ENCODE data around the gene VPREB1. TPM values are rescaled to one million over a fixed set of nuclear protein-coding genes. Genes with fewer than 3 reads are reported as not detected.
"Not testable (repeated sequence)": the region's sequence is repeated elsewhere in the genome, so short reads cannot be mapped to it uniquely, and the experiment has no call there.

The VPREB1 gene
- total RNA-seq, 1 donor from 2014 or later, result not detected

DNA sequence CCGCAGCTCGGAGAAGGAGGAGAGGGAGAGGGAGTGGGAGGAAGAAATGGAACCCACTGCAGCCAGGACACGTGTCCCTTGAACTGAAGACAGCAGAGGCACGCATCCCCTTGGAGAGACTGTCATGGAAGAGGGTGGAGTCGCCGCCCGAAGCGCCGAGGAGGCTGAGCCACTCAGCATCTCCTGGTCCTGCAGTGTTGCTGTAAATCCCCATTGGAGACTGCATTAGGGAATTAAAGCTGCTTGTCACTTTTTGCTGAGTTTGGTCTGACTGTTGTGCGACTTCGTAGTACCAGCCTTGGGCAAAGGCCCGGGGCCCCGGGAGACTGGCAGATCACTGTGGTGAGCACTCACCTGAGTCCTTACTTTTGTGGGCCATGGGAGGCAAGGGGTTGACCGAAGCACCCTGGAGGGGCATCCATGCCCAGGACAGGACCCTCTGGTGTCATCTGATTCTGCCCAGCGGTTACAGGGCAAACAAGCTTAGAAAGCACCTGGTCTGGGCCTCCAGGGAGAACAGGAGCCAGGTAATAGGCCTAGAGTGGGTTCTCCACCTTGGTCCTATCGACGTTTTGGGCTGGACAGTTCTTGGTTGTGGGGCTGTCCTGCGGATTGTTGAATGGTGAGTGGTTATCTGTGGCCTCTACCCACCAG lies 797 bp downstream of the VPREB1 start:
- DNase-seq (ENCODE audit: low read depth in 2 of 2), result no peak

DNA sequence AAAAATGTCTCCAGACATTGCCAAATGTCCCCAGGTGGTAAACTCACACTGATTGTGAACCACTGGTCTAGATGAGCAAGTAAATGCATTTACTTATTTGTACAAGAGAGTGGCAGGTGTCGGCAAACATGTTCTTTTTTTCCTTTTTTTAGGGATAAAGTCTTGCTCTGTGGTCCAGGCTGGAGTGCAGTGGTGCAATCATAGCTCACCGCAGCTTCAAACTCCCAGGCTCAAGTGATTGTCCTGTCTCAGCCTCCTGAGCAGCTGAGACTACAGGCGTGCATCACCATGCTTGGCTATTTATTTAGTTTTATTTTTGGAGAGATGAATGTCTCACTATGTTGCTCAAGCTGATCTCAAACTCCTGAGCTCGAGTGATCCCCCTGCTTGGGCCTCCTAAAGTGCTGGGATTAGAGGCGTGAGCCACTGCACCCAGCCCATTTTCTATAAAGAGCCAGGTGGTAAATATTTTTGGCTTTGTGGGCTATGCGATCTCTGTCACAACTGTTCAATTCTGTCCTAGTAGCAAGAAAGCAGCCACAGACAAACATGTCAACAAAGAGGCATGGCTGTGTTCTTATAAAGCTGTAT lies 1.4 kb downstream of the VPREB1 start:
- DNase-seq (ENCODE audit: low read depth in 2 of 2), result no peak

DNA sequence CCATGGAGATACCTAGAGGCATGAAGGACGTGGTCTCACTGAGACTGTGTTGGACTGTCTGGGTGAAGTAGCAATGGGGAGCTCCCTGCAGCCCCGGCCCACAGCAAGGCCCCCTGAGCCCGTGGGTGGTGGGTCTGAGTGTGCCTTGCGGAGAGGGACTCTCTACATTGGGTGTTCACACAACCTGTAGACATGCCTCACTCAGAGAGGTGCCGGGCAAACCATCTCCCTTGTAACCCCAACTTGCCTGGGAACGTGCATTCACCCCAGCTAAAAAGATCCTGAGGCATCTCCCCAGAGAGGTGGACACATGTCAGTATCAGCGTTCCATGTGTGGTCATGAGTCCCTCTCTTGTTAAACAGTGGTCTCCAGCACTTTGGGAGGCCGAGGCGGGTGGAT lies 2.1 kb downstream of the VPREB1 start:
- no peak for DNase-seq (ENCODE audit: low read depth in 2 of 2)

DNA sequence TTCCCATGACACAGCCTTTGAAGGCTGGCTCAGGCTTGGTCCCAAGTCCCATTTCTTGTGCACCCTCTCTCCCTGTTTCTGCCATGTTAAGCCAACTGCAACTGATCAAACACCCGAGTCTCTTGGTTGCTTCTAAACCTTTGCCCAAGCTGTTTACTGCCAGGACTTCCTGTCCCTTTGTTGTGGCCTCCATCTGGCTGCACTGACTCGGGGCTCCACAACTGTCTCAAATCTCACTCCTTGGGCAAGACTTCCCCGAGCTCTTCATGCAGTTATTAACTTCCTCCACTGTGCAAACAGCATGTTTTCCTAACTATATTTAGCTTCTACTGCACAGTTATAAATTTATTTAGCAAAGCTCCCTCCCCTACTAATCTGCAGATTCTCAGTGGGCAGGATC lies 4.3 kb downstream of the VPREB1 start:
- DNase-seq (ENCODE audit: low read depth in 2 of 2), result no peak

DNA sequence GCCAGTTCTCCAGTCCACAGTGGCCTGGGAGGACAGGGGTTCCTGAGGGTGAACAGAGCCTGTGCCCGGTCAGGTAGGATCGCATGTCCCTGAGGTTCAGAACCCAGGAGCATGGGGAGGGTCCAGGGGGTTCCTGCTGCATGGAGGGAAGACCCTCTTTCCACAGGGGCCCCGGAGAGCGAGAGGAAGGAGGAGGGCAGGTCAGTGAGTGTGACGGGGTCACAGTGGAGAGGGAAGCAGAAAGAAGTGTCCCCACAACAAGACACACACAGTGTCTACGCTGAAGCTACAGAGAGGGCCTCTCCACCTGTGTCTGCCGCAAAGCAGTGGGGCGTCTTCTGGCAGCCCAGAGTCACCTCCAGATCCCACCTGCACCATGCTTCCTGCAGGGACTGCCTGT lies 6.1 kb downstream of the VPREB1 start:
- not testable (repeated sequence) for DNase-seq (ENCODE audit: low read depth in 2 of 2)

DNA sequence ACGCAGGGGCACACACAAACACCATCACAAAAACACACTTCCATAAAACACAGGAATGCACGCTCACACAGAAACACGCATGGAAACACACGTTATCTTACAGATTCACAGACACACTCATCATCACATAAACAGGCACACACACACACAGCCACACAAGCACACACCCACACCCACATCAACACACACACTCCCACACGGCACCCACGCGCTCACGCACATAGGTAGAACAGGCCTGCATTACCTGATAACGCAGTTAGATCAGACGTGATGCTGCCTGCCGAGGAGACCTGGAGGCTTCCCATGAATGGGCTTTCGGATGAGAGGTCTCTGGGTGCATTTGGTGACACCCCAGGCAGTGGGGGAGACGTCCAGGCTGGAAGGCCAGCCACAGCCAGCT lies 11.5 kb downstream of the VPREB1 start:
- not testable (repeated sequence) for DNase-seq (ENCODE audit: low read depth in 2 of 2)

DNA sequence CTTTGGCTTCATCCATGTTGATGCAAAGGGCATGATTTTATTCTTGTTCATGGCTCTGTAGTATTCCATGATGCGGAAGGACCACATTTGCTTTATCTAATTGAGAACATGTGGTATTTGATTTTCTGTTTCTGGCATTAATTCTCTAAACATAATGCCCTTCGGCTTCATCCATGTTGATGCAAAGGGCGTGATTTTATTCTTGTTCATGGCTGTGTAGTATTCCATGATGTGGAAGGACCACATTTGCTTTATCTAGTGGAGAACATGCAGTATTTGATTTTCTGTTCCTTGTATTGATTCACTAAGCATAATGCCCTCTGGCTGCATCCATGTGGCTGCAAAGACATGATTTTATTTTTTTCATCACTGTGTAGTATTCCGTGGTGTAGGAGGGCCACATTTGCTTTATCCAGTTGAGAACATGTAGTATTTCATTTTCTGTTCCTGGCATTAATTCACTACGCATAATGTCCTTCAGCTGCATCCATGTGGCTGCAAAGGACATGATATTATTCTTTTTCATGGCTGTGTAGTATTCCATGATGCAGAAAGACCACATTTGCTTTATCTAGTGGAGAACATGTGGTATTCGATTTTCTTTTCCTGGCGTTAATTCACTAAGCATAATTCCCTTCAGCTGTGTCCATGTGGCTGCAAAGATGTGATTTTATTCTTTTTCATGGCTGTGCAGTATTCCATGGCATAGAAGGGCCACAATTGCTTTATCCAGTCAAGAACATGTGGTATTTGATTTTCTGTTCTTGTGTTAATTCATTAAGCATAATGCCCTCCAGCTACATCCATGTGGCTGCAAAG lies 14.2 kb downstream of the VPREB1 start:
- not testable (repeated sequence) for DNase-seq (ENCODE audit: low read depth in 2 of 2)

DNA sequence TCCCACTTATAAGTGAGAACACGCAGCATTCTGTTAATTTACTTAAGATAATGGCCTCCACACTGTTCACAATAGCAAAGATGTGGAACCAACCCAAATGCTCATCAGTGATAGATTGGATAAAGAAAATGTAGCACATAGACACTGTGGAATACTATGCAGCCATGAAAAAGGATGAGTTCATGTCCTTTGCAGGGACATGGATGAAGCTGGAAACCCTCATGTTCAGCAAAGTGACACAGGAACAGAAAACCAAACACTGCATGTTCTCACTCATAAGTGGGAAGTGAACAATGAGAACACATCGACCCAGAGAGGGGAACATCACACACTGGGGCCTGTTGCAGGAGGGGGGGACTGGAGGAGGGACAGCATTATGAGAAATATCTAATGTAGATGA lies 15.6 kb downstream of the VPREB1 start:
- not testable (repeated sequence) for DNase-seq (ENCODE audit: low read depth in 2 of 2)

DNA sequence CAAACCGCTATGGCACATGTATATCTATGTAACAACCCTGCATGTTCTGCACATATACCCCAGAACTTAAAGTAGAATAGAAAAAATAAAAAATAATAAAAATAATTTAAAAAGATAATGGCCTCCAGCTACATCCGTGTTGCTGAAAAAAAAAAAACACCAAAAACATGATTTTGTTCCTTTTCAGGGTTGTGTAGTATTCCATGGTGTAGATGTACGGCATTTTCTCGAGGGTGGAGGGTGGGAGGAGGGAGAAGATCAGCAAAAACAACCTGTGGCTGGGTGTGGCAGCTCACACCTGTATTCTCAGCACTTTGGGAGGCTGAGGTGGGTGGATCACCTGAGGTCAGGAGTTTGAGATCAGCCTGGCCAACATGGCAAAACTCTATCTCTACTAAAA lies 16.0 kb downstream of the VPREB1 start:
- DNase-seq (ENCODE audit: low read depth in 2 of 2), result not testable (repeated sequence)

DNA sequence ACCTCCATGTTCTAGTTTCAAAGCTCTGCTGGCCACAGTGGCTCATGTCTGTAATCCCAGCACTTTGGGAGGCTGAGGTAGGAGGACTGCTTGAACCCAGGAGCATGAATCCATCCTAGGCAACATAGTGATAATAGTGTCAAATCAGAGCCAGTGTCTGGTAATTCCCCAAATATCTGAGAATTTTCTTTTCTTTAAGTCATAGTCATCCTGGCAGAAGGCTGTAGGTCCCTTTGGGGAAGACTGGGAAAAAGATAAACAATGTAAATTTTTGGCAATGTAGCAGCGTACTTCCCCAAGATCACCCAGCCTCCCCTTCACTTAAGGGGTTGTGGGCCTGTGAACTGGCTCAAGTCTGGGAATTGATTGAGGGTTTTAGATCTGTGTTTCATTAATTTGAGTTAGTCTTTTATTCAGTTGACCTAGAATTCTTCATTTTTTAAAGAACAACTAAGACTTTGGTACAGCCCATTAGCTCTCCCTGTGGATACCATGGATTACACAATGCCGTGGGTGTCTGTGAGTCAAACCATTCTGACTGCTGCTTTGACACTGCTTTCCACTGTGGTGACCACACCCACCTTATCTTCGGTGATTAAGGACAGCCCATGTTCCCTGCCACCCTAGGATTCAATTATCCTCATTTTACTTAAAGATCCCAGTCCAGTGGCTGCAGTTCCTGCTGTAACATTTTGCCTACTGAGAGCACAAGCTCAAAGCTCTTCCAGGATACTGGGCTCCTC lies 17.9 kb downstream of the VPREB1 start:
- DNase-seq (ENCODE audit: low read depth in 2 of 2), result not testable (repeated sequence)

DNA sequence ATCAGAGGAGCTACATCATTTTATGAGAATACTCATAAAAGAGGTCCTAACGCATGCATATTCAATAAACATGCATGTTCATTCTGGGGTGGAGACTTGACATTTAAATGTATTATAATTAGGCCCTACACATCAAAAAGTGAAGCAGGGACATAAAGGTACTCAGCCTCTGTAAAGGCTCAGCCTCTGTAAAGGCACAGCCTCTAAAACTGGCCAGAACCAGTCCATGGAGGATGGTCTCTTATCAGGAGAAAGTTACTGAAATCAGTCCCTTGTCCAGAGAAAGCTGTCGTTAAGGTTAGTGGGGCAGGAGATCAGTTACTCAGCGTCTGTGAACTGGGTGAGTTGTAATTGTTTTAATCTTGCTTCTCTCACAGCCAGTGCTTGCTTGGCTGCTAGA lies 19.2 kb downstream of the VPREB1 start:
- DNase-seq (ENCODE audit: low read depth in 2 of 2), result not testable (repeated sequence)

DNA sequence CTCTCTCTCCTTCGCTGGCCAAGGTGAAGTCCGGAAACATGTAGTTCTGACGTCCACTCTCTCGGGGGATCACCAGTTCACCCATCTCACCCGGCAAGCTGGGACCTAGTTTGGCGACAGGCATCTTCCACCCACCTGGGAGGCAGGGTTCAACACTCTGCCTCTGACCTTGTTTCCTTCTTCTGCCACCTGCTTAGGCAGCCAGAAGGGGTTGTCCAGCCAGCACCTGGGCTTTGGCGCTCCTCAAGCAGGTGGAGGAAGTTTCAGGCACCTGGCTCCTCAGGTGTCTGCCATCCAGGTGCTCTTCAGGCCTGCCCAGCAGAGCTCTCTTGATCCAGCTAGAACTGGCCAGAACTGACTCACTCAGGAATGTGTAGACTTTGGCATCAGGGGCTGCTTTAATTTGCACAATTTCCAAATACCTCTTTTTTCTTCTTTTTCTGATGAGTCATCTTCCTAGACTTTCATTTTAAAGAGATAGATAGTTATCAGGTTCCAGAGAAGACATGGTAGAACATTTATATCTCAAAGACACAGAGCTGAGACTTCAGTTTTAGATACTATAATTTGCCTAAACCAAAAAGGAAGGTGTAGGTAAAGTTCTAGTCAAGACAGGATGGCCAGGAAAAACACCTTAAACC lies 25.6 kb downstream of the VPREB1 start:
- not testable (repeated sequence) for DNase-seq (ENCODE audit: low read depth in 2 of 2)

DNA sequence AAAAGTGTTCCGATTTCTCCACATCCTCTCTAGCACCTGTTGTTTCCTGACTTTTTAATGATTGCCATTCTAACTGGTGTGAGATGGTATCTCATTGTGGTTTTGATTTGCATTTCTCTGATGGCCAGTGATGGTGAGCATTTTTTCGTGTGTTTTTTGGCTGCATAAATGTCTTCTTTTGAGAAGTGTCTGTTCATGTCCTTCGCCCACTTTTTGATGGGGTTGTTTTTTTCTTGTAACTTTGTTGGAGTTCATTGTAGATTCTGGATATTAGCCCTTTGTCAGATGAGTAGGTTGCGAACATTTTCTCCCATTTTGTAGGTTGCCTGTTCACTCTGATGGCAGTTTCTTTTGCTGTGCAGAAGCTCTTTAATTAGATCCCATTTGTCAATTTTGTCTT lies 32.8 kb downstream of the VPREB1 start:
- DNase-seq (ENCODE audit: low read depth in 2 of 2), result not testable (repeated sequence)

DNA sequence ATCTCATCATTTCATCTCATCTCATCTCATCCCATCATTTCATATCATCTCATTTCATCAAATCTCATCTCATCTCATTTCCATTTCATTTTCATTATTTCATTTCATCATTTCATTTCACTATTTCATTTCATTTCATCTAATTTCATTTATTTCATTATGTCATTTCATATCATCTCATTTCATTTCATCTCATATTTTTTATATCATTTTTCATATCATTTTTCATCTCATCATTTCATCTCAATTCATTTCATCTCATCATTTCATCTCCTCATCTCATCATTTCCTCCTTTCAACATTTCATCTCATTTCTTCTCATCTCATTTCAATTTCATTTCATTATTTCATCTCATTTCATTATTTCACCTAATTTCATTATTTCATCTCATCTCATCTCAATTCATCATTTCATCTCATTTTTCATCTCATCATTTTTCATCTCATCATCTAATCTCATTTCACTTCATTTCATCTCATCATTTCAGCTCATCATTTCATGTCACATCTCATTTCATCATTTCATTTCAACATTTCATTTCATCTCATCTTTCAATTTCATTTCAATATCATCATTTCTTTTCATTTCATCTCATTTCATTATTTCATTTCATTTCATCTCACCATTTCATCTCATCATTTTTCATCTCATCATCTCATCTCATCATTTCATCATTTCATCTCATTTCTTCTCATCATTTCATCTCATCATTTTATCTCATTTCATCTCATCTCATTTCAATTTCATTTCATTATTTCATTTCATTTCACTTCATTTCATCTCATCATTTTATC lies 40.6 kb downstream of the VPREB1 start:
- not testable (repeated sequence) for DNase-seq (ENCODE audit: low read depth in 2 of 2)

DNA sequence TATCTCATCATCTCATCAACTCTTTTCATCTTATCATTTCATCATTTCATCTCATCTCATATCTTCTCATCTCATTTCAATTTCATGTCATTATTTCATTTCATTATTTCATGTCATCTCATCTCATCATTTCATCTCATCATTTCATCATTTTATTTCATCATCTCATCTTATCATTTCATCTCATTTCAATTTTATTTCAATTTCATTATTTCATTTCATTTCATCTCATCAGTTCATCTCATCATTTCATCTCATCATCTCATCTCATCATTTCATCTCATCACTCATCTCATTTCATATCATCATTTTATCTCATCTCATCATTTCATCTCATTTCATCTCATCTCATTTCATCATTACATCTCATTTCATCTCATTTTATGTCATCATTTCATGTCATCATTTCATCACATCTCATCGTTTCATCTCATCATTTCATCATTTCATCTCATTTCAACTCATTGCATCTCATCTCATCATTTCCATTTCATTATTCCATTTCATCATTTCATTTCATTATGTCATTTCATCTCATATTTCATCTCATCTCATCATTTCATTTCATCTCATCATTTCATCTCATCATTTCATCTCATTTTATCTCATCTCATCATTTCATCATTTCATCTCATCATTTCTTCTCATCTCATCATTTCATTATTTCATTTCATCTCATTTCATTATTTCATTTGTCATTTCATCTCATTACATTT lies 42.0 kb downstream of the VPREB1 start:
- not testable (repeated sequence) for DNase-seq (ENCODE audit: low read depth in 2 of 2)

DNA sequence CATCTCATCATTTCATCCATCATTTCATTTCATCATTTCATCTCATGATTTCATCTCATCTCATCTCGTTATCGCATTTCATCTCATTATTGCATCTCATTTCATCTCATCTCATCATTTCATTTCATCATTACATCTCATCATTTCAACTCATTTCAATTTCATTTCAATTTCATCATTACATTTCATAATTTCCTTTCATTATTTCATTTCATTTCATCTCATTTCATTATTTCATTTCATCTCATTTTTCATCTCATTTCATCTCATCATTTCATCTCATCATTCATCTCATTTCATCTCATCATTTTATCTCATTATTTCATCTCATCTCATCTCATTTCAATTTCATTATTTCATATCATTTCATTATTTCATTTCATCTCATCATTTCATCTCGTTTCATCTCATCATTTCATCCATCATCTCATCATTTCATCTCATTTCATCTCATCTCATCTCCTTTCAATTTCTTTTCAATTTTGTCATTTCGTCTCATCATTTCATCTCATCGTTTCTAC lies 42.6 kb downstream of the VPREB1 start:
- not testable (repeated sequence) for DNase-seq (ENCODE audit: low read depth in 2 of 2)

DNA sequence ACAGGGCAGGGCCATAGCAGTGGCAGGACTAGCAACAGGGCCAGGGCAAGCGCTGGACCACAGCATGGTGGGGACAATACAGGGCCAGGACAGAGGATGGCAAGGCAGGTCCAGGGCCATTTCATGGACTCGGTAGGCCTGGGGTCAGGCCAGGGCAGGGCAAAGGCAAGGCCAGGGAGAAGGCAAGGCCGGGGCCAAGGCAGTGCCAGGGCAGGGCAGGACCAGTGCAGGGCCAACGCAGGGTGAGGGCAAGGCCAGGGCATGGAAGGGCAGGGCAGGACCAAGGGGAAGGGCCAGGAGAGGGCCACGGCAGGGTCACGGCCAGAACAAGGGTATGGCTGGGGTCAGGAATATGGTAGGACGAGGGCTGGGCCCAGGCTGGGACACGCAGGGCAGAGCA lies 45.1 kb downstream of the VPREB1 start:
- DNase-seq (ENCODE audit: low read depth in 2 of 2), result not testable (repeated sequence)

DNA sequence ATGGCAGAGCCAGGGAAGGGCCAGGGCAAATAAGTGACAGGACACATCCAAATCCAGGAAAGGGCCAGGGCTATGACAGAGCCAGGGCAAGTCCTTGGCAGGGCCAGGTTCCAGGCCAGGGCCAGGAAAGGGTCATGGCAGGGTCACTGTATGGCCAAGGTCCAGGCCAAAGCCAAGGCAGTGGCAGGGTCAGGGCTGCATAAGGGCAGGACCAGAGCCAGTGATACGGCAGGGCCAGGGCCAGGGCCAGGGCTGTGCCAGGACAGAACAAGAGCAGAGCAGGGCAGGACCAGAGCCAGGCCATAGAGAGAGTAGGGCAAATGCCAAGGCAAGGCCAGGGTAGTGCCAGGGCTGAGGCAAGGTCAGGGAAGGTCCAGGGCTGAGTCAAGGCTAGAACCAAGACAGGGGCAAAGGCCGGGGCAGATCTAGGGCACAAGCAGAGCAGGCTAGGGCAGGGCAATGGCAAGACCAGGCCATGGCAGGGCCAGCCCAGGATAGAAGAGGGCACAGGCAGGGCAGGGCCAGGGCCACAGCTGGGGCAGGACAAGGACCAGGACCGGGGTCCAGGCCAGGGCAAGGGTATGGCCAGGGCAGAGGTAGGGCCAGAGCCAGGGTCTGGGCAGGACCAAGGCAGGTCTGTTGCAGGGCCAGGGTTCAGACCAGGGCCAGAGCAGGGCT lies 46.7 kb downstream of the VPREB1 start:
- DNase-seq (ENCODE audit: low read depth in 2 of 2), result not testable (repeated sequence)

DNA sequence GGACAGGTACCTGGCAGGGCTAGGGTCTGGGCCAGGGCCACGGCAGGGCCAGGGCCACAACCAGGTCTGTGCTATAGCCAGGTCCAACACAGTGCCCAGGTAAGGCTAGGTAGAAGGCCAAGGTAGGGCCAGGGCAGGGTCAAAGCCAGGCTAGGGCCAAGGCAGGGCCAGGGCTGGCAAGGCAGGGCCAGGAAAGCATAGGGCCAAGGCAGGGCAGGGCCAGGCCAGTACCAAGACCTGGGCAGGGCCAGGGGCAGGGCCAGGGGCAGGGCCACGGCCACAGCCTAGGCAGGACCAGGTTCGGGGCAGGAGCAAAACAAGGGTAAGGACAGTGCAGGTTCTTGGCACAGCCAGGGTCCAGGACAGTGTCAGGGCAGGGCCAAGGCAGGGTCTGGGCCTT lies 48.1 kb downstream of the VPREB1 start:
- DNase-seq (ENCODE audit: low read depth in 2 of 2), result not testable (repeated sequence)

Data from lung microvascular endothelial cell (primary cell).